ENCODE data around the gene GRIN2A.

The GRIN2A gene

DNA sequence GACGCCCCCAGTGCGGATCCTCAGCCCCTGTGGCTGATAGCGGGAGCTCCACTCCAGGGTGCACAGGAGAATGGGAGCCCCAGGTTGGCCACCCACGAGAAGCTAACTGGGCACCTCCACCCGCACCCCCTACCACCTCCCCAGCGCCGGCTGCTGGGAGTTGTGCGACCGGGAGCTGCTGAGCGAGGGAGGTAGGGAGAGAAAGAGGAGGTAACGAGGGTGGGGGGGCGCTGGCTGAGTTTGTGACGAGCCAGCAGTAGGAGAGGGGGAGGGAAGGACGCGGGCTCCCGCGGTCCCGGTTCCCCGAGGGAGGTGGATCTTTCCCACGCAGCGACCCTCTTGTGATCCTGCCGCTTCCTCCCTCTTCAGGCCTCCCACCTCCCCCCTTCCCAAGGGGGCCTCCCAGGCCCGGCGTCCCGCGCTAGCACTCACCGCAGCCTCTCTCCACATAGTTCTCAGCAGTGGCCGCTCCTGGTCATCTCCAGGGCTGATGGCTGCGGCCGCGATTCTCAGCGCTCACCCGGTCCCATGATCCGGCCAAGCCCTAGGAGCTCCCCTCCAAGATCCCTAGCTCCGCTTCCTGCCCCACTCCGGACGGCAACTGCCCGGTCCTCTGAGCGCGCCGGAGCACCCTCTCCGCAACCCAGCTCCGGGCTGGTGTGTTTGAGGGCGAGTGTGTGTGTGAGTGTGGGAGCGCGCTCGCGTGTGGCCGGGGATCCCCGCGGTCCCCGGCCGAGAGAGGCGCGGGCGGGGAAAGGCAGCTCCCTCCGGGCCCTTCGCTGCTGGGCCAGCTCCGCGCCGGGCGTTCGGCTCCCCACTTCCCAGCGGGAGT is at the start of gene GRIN2A:
GRIN2A (minus strand) TSS at position 207 of the 832 bp plus-strand sequence. CDS start 2,017 bp downstream, outside the sequence.
- DNase-seq: no peak

DNA sequence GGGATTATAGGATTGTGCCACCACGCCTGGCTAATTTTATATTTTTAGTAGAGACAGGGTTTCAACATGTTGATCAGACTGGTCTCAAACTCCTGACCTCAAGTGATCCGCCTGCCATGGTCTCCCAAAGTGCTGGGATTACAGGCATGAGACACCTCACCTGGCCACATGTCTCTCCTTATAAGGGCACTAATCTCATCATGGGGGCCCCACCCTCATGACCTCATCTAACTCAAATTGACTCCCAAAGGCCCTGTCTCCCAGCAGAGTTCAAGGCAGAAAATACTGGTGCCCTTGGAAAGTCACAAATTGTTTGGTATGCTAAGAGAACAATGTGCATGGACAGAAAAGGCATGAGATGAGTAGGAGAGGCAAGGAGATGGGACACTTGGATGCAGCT is 49.3 kb upstream of the GRIN2A start:
- no peak for DNase-seq

DNA sequence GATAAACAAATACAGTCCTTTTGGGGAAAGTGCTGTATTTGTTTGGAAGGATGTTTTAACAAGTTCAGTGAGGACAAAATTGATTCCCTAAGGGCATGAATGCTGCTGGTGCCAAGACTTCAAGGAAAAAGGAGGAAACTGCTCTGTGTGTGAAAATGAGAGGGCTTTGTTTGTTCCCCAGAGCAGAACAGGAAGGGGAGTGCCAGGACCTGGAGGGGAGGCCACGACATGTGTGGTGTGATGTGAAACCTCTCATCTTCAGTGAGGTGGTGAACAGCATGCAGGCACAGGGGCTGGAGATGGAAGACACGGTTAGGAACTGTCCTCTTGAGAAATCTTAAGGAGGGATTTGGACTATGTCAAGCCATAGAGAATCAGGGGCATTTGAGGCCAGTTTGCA is 46.6 kb upstream of the GRIN2A start:
- no peak for DNase-seq

DNA sequence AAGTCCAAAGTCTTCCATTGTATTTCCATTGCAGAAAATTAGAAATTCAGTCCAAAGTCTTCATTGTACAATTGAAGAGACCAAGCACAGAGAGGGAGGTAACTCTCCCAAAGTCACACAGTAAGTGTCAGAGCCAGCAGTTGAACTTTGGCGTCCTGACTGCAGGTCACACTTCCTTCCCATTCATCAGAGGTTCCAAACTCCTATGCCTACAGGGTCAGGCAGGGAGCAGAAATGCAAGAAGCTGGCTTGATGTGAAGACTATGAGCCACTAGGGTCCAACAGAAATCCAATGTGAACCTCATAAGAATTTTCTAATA is 44.7 kb upstream of the GRIN2A start:
- DNase-seq: no peak

DNA sequence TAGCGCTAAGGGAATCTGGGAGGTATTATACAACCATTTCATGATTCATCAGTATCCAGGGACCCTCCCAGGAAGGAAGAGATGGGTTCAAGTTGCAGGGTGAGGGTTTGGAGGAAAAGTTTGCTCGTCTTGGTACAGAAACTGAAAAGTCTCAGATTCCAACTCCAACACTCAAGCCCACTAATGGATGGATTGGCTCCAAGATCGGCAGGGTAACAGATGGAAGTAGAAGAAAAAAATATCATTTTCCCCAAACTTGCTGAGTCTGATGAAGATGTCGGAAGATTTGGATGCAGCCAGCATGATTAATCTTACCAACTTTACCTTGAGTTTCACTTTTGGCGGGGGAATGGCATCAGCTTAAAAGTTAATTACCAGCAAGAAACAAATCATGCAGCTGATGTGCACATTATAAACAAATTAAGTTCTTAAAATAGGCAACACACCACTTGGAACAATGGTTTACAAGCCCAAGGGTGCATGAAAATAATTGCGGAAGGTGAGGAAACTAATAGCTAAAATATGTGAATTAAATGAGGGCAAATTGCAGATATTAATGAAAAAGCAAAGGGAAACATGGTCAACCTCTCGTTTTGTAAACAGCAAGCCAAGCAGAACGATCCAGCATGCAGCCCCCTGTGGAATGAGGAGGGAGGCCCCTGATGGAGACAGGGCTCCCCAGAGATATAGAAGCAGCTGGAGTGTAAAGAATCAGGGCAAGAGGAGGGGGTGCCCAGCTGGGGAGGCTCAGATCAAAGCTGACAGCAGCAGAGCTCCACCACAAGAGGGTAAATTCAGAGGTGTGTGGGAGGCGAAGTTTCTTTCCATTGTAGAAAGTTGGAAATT is 44.1 kb upstream of the GRIN2A start:
- no peak for DNase-seq

DNA sequence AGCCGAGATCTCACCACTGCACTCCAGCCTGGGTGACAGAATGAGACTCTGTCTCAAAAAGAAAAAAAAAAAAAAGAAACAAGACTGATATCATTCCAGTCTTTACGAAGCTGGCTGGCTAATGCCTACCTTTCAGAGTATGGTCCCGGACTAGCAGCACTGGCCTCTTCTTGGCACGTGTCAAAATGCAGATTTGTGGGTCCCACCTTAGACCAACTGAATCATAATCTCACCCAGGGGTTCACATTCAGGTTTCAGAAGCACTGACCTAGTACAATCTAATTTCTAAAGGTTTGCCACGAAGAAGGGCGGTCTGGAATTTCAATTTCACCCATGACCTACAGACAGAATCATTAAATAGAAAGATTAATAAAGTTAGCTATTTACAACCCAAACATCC is 43.4 kb upstream of the GRIN2A start:
- no peak for DNase-seq

DNA sequence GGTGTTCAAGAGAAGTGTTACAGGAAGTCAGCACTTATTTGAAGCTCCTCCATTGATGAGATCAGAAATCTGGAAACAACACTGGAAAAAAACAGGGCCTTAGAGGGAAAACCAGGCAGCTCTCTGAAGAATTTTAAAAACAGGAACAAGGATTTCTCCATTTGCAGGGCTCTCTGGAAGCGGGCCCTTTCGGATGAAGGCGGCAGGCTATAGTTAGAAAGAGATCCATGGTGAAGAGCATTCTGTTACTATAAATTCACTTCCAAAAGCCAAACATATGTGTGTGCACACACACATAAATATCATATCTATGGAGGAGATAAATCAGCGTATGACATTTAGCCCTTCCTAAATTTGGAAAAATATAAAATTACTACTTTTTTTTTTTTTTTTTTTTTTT is 42.6 kb upstream of the GRIN2A start:
- DNase-seq: no peak

DNA sequence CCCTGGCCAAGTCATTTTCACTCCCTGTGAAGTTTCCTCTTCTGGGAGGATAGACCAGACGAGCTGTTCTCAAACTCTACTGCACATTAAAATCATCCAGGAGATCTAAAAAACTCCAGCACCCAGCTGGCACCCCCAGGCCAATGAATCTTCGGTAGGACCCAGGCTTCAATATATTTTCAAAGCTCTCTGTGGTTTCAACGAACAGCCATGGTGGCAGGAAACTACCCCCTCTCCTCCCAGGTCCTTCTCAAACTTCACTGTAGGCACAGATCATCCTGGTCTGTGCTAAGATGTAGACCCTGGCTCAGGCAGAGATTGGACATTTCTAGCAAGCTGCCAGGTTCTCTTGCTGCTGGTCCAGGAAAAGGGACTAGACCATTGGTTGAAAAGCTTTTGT is 38.7 kb upstream of the GRIN2A start:
- DNase-seq: no peak

DNA sequence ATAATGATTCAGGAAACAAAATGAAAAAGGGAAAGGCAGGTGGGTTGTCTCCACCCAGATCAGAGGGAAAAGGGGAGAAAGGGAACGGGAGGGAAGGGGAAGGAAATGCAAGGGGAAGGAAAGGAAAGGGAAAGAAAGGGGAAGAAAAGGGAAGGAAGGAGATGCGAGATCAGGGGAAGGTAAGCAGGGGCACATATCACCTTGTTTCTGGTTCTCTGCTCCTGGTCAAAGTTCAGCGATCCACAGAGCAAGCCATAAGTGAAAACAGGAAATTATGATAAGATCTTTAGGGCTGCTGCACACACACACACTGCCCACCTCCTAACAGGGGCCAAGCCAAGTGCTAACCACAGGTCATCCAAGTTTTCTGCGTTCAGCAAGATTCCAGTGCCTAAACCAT is 37.5 kb upstream of the GRIN2A start:
- no peak for DNase-seq

DNA sequence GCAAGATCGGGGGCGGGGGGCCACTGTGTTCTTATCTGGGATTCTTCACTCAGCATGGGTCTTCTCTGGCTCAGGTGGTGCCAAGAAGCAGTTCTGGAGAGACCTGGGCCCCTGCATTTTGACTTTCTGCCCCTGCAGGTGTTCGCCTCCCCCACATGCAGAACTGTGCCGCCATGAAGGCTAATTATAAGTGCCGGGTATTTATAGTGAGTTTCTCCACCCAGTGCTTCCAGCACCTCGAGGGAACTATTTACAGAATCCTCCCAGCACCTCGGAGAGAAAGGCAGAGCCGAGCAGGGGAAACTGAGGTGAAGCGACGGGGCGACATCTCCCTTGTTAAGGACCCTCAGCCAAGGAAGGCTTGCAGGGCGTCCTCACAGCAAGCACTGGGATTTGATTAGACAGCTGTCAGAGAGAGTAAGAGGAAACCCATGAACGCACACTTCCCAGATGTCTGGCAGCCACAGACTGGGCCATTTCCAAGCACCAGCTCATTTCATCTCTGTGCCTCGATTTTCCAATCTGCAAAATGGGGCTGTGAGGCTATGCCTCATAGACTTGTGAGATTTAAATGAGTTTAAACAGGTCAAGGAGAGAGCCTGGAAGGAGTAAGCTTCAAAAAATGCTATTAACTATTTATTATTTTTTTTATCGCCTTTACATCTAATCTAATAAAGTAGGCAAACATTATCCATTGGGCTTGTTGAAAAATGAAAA is 36.4 kb upstream of the GRIN2A start:
- DNase-seq: no peak

DNA sequence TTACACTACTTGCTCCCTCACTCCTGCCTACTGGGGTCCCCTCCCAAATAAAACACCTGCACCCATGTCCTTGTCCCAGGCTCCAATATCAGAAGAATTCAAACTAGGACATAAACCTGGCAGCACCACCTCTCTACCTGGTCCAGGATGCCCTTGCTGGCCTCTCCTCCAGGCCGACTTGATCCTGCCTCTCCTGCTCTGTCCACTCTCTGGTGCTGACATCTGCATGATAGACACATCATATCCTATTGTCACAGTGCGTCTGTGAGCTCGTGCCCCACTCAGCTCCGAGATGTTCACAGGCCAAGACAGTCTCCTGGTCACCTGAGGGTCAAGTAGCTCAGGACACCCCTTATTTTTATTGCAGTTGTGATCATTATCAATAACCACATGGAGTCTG is 31.5 kb upstream of the GRIN2A start:
- DNase-seq: no peak

DNA sequence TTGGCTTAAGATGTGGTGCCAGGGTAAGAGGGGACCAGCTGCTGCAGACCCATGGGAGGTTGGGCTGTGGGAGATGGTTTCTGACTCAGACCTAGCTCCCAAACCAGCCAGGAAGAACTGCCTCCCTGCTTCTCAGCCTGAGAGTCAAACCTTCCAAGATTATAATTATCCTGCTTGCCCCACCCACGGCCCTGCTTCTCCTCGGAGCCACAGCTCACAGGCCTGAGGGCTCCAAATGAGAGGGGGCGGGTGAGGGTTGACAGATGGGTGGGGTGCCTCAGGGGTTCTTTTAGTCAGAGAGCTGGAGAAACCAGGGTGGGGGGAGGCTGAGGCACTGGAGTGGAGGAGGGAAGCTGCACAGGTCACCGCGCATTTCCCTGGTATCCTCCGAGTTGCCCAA is 28.7 kb upstream of the GRIN2A start:
- no peak for DNase-seq

DNA sequence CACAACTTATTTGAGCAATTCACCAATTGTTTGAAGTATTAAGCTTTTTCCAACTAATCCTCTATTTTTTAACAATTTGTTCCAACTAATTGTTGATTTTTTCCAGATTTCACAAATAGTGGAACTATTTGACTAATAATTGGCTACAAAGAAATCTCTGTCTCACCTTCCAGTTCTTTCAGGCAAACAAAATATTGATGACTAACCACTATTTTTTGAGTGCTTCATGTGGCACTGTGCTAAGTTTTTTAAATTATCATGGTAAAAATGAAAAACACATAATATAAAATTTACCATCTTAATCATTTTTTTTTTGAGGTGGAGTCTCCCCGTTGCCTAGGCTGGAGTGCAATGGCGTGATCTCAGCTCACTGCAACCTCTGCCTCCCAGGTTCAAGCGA is 24.6 kb upstream of the GRIN2A start:
- DNase-seq: no peak

DNA sequence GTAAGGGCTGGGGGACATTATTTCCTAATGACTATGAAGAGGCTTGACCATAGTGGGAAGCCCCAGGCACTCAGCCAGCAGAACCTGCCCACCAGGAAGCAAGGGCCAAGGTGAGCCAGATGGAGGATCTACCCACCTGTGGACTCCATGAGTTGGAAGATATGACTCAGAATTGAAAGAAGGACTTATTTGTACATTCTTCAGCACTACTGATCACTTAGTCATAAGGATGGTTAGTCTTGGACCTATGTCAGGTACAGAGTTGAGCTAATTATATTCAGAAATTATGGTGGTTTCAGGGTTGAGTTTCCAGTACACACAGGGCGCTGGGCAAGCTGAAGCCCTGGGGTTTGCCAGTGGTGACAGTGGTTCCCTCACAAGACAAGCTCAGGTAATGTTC is 24.0 kb upstream of the GRIN2A start:
- no peak for DNase-seq

DNA sequence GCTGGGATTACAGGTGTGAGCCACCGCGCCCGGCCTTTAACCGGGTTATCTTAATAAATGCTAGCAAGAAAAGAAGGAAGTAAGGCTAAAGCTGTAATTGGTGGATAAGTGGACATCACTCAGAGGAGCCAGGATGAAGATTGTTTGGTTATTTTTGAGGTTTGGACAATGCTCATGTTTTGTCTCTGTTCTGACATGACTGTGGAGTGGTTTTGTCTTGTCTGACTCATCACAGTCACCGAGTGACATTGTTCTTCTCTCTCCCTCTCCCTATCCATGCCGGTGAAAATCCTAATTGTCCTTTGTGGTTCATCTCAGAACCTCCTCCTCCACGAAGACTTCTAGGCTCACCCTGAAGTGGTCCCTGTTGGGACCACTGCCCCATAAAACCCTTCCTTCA is 23.5 kb upstream of the GRIN2A start:
- DNase-seq: no peak

DNA sequence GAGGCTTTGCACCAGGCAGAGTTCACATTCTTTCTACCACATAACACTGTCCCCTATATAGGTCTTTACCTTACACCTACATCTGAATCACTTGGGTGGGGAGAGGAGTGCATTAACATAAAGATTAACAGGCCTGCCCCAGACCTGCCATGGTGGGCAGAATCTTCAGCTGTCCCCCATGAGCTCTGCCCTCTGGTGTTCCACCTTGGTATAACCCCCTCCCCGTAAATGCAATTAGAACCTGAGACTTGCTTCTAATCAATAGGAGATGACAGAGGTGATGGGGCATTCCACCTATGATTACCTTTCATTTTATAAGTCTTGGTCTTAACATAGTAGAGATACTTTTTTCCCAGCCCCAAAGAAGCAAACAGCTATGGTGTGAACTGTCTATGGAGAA is 20.4 kb upstream of the GRIN2A start:
- DNase-seq: no peak

DNA sequence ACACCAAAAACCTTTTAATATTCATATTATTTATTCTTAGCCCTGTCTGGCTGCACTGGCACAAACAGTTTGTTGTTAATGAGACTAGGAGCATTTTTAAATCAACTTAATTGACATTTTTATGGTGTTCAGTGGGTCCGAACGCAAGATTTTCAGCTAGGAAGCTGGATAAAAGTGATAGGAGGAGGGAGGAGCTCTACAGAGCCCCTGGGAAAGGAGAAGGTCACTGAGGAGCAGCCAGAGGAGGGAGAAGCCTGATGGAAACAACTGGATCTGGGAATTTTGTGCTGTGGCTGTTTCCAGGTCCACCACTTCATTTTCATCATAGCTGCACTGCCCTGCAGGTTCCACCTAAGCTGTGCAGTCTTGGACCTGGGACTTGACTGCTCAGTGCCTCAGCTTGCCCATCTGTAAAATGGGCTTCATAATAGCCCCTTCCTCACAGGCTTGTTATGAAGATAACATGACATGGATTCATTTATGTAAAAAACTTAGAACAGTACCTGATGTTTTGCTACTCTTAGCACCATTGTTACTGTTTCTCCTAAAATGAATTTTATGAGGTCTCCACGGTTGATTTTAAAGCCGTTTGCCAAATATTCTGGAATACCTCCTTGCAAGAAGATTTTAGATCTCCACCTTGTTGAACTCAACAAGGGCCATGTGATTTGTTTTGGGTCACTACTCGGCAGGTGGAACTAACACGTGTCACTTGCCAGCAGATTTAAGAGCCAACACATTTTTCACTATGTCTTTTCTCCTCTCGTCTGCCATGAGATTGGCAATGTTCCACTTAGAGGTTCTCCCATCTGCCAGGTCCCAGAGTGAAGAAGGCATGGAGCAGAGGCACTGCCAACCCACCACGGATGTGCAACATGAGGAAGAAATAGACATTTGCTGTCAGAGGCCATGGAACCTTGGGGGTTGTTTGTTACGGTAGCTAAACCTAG is 18.7 kb upstream of the GRIN2A start:
- DNase-seq: no peak

DNA sequence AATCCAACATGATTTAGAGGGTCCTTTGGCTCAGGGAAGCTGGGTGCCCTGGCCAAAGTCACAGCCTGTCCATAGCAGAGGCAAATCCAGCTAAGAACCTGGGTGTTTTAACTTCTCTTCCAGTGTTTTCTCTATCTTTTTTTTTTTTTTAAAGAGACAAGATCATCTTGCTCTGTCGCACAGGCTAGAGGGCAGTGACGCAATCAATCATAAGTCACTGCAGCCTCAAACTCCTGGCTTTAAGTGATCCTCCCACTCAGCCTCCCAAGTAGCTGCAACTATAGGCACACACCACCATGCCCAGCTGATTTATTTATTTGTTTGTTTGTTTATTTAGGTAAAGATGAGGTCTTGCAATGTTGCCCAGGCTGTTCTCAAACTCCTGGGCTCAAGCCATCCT is 14.8 kb upstream of the GRIN2A start:
- no peak for DNase-seq

DNA sequence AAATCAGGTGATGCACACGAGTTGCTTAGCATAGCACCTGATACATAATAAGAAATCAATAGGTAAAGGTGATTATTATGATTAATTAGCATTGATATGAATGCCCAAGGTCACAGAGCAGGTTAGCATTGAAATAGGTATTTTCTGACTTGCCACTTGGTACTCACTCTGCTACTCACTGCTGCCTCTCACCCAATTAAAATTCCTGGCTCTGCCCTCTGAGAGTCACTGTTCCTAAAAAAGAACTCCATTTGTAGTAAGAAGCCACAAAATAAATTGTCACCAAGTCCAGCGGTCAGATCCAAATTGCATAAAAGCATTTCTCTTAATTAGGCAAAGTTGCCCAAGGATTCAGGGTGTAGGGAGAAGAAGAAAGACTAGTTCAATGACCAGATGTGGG is 8.9 kb upstream of the GRIN2A start:
- DNase-seq: no peak

DNA sequence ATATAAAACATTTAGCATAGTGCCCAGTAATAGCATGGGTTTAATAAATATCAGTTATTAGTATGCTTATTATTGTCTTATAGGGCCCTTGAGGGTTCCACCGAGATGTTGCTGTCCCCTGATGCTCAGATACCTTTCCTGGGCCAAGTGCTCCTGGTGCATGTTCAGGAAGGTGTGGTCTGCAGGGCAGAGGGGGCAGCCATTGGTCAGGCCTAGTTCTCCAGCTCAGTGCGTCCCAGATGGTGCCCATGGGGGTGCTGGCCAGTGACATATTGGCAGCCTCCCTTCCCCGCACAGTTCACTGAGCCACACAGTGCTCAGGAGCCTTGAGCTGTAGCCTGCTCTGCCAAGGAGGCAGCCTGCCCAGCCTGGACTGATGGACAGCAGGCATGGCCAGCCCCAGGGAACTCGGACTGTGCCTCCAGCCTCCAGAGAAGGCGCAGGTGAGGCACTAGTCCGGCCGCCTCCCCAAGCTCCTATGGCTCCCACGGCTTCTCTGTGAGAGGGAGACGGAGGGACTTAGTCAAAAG is 7.7 kb upstream of the GRIN2A start:
- no peak for DNase-seq

DNA sequence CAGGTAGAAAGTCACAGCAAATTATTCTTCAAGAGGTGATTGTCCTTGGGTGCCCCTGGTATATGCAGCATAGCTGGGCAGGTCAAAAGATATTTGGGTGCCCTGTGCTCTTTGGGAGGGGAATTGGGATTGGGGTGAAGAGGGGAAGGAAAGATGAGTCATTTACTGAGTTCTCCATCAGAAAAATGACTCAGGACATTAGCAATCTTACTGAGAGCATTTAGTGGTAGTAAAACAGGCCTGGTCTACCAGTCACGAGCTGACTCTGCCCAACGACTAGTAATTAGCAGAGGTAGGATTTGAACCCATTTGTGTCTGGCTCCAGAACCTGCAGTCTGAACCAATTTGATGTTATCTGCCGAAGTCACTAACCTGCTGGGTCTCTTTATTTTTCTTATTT is 6.0 kb upstream of the GRIN2A start:
- no peak for DNase-seq

Measured in NCI-H226 (cell line).